WTC11 (cell line): Measurements from ENCODE around the gene PRSS33. TPM values are rescaled to one million over a fixed set of nuclear protein-coding genes. Genes with fewer than 3 reads are reported as not detected.

Experiments used
- ATAC-seq: fragments of 200-7000 bp; cut with Tn5 transposase; 2 replicates; pipeline ENCODE4 v1.10.0; 2021; ENCODE audit warnings: mild to moderate bottlenecking, moderate library complexity
- CTCF ChIA-PET: fragments of 300-600 bp; sonication (Branson Sonifier 250); formaldehyde crosslinking; loops from one replicate; lab custom pipeline; 2021; ENCODE audit warnings: antibody characterized with exemption; lab: Charles Lee
- POLR2A ChIA-PET: fragments of 350-600 bp; sonication (Branson Sonifier 250); formaldehyde crosslinking; loops from one replicate; lab custom pipeline; 2021; ENCODE audit warnings: antibody characterized with exemption; lab: Charles Lee
- DNase-seq: peaks from one replicate; pipeline ENCODE4 v3.0.0; 2021; ENCODE audit warnings: low spot score
- H3K27ac Mint-ChIP-seq: 2 replicates; pipeline ENCODE4 v1.8.0; 2021; ENCODE audit warnings: mixed read lengths
- H3K27me3 Mint-ChIP-seq: 2 replicates; pipeline ENCODE4 v1.8.0; 2021; ENCODE audit warnings: low read depth, mild to moderate bottlenecking, moderate library complexity, mixed read lengths
- H3K36me3 Mint-ChIP-seq: 2 replicates; pipeline ENCODE4 v1.8.0; 2021; ENCODE audit warnings: mixed read lengths
- H3K4me1 Mint-ChIP-seq: 2 replicates; pipeline ENCODE4 v1.8.0; 2022; ENCODE audit warnings: mixed read lengths
- H3K4me3 Mint-ChIP-seq: 2 replicates; pipeline ENCODE4 v1.8.0; 2021; ENCODE audit warnings: mild to moderate bottlenecking, moderate library complexity, mixed read lengths
- H3K9me3 Mint-ChIP-seq: 2 replicates; pipeline ENCODE4 v1.8.0; 2021; ENCODE audit warnings: mixed read lengths
- ATF1 ChIP-seq: sonication (generic); formaldehyde crosslinking; IDR thresholded peaks from 2 replicates; pipeline ENCODE4 v1.8.1; 2023; ENCODE audit warnings: mild to moderate bottlenecking, moderate library complexity, missing genetic modification reagents
- E2F4 ChIP-seq: sonication (generic); formaldehyde crosslinking; IDR thresholded peaks from 2 replicates; pipeline ENCODE4 v1.8.1; 2022; ENCODE audit warnings: low read depth, mild to moderate bottlenecking, moderate library complexity, missing genetic modification reagents, borderline replicate concordance
- ETV6 ChIP-seq: sonication (generic); formaldehyde crosslinking; IDR thresholded peaks from 2 replicates; pipeline ENCODE4 v1.8.1; 2022; ENCODE audit warnings: mild to moderate bottlenecking, missing genetic modification reagents
- MLX ChIP-seq: sonication (generic); formaldehyde crosslinking; IDR thresholded peaks from 2 replicates; pipeline ENCODE4 v1.8.1; 2023; ENCODE audit warnings: mild to moderate bottlenecking, missing genetic modification reagents, moderate library complexity
- NFATC4 ChIP-seq: fragments of 250-450 bp; sonication (Bioruptor Pico); IDR thresholded peaks from 2 replicates; pipeline ENCODE4 v1.9.0; 2021; ENCODE audit warnings: mild to moderate bottlenecking
- NR1H2 ChIP-seq: sonication (generic); formaldehyde crosslinking; IDR thresholded peaks from 2 replicates; pipeline ENCODE4 v1.9.0; 2021; ENCODE audit warnings: mild to moderate bottlenecking, moderate library complexity, missing genetic modification reagents
- SMAD4 ChIP-seq: sonication (generic); formaldehyde crosslinking; IDR thresholded peaks from 2 replicates; pipeline ENCODE4 v1.8.0; 2022; ENCODE audit warnings: mild to moderate bottlenecking, missing genetic modification reagents
- SOX15 ChIP-seq: fragments of 250-450 bp; sonication (Bioruptor Pico); IDR thresholded peaks from 2 replicates; pipeline ENCODE4 v1.9.0; 2021; ENCODE audit warnings: mild to moderate bottlenecking
- SP1 ChIP-seq: sonication (generic); formaldehyde crosslinking; conservative IDR thresholded peaks from 2 replicates; pipeline ENCODE4 v1.8.1; 2022; ENCODE audit warnings: missing genetic modification reagents
- ZBTB43 ChIP-seq: sonication (generic); formaldehyde crosslinking; IDR thresholded peaks from 2 replicates; pipeline ENCODE4 v1.8.1; 2023; ENCODE audit warnings: mild to moderate bottlenecking, missing genetic modification reagents
- ZNF121 ChIP-seq: sonication (generic); formaldehyde crosslinking; IDR thresholded peaks from 2 replicates; pipeline ENCODE4 v1.8.0; 2023; ENCODE audit warnings: missing genetic modification reagents
- ZNF138 ChIP-seq: sonication (generic); formaldehyde crosslinking; conservative IDR thresholded peaks from 2 replicates; pipeline ENCODE4 v1.8.1; 2022; ENCODE audit warnings: mild to moderate bottlenecking, moderate library complexity, missing genetic modification reagents
- ZNF532 ChIP-seq: fragments of 250-450 bp; sonication (Bioruptor Pico); IDR thresholded peaks from 2 replicates; pipeline ENCODE4 v1.9.0; 2021; ENCODE audit warnings: mild to moderate bottlenecking, borderline replicate concordance
- ZSCAN18 ChIP-seq: fragments of 250-450 bp; sonication (Bioruptor Pico); IDR thresholded peaks from 2 replicates; pipeline ENCODE4 v2.1.2; 2022; ENCODE audit warnings: mild to moderate bottlenecking, moderate library complexity
- total RNA-seq: library from RNA; stranded (reverse); gene quantifications from 3 replicates; pipeline ENCODE4 v1.2.3, GENCODE V29; 2021
- TF ChIP-seq, protein P1 (sequence below): sonication (generic); formaldehyde crosslinking; IDR thresholded peaks from 2 replicates; pipeline ENCODE4 v1.8.1; 2022; ENCODE audit warnings: low read depth, missing genetic modification reagents, borderline replicate concordance
- TF ChIP-seq, protein P2 (sequence below): sonication (generic); formaldehyde crosslinking; IDR thresholded peaks from 2 replicates; pipeline ENCODE4 v1.8.0; 2022; ENCODE audit warnings: mild to moderate bottlenecking, missing genetic modification reagents
- TF ChIP-seq, protein P3 (sequence below): sonication (generic); formaldehyde crosslinking; IDR thresholded peaks from 2 replicates; pipeline ENCODE4 v1.8.0; 2023; ENCODE audit warnings: mild to moderate bottlenecking, missing genetic modification reagents

The PRSS33 gene
- total RNA-seq, 1 experiment from 2014 or later, result 0.24 TPM

GRCh38 chr16:2798723-2799204 lies 11.4 kb upstream of the PRSS33 start:
- H3K27ac Mint-ChIP-seq, result no peak overlapping the region
- TF ChIP-seq, protein P1, sequence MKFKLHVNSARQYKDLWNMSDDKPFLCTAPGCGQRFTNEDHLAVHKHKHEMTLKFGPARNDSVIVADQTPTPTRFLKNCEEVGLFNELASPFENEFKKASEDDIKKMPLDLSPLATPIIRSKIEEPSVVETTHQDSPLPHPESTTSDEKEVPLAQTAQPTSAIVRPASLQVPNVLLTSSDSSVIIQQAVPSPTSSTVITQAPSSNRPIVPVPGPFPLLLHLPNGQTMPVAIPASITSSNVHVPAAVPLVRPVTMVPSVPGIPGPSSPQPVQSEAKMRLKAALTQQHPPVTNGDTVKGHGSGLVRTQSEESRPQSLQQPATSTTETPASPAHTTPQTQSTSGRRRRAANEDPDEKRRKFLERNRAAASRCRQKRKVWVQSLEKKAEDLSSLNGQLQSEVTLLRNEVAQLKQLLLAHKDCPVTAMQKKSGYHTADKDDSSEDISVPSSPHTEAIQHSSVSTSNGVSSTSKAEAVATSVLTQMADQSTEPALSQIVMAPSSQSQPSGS (CRISPR knock-in tag), result no peak
- TF ChIP-seq, protein P2, sequence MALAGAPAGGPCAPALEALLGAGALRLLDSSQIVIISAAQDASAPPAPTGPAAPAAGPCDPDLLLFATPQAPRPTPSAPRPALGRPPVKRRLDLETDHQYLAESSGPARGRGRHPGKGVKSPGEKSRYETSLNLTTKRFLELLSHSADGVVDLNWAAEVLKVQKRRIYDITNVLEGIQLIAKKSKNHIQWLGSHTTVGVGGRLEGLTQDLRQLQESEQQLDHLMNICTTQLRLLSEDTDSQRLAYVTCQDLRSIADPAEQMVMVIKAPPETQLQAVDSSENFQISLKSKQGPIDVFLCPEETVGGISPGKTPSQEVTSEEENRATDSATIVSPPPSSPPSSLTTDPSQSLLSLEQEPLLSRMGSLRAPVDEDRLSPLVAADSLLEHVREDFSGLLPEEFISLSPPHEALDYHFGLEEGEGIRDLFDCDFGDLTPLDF (CRISPR knock-in tag), result no peak
- no peak for TF ChIP-seq SMAD4 (CRISPR knock-in tag)
- no peak overlapping the region for H3K4me3 Mint-ChIP-seq
- no peaks in the 10 kb centered on the region for H3K4me1 Mint-ChIP-seq
- ATAC-seq (no peak; the same call in 1 of the 2 replicates), DNase-seq (no peak)
- peaks cover 14% of the 10 kb centered on the region for H3K9me3 Mint-ChIP-seq
- no peaks in the 10 kb centered on the region for H3K36me3 Mint-ChIP-seq
- POLR2A ChIA-PET, result no interaction called here
- peaks cover 9% of the 10 kb centered on the region; the same call in 1 of the 2 replicates for H3K27me3 Mint-ChIP-seq
- CTCF ChIA-PET, result interaction anchor here (0.7 to 3.8 kb wide), 16 partner anchors 9 to 166 kb away, joined by 3 to 29 read pairs (median 8); partner anchors contain the start of genes PRSS21, PRSS22 and PRSS33

DNA sequence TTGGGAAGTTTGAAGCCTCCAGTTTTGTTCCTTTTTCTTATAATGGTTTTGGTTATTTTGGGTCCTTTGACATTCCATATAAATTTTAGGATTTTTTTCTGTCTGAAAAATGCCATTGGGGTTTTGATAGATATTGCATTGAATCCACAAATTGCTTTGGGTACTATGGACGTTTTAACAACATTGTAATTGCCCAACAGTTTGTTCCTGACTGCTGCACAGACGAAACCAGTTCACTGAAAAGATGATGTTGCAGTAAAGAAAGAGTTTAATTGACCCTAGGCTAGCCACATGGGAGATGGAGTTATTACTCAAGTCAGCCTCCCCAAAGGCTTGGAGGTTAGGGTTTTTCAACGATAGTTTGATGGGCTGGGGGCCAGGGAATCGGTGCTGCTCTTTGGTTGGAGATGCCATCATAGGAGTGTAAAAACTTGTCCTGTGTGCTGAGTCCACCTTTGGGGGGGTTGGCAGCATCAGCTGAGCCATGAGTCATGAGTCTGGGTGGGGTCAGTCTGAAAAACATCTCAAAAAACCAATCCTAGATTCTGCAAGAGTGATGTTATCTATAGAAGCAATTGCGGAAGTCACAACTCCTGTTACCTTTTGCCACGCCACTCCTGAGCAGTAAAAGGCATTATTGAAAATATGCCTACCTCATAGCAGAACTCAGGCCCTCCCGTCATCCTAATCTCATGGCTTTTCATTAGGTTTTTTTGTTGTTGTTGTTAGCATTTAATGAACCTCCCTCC lies 8.2 kb upstream of the PRSS33 start:
- no peaks in the 10 kb centered on the region for H3K4me1 Mint-ChIP-seq
- CTCF ChIA-PET, result interaction anchor here (0.6 to 3.8 kb wide), 2 partner anchors 21 to 132 kb away, joined by 3 to 25 read pairs; partner anchors contain the start of gene PRSS21
- POLR2A ChIA-PET, result no interaction called here
- no peaks in the 10 kb centered on the region for H3K36me3 Mint-ChIP-seq
- ATAC-seq (no peak), DNase-seq (no peak)
- H3K4me3 Mint-ChIP-seq, result no peak overlapping the region
- no peak overlapping the region for H3K27ac Mint-ChIP-seq
- peaks cover 4% of the 10 kb centered on the region; the same call in 1 of the 2 replicates for H3K9me3 Mint-ChIP-seq
- peaks cover 15% of the 10 kb centered on the region; the same call in 1 of the 2 replicates for H3K27me3 Mint-ChIP-seq
- TF ChIP-seq ATF1 (CRISPR knock-in tag), result no peak
- TF ChIP-seq, protein P3, sequence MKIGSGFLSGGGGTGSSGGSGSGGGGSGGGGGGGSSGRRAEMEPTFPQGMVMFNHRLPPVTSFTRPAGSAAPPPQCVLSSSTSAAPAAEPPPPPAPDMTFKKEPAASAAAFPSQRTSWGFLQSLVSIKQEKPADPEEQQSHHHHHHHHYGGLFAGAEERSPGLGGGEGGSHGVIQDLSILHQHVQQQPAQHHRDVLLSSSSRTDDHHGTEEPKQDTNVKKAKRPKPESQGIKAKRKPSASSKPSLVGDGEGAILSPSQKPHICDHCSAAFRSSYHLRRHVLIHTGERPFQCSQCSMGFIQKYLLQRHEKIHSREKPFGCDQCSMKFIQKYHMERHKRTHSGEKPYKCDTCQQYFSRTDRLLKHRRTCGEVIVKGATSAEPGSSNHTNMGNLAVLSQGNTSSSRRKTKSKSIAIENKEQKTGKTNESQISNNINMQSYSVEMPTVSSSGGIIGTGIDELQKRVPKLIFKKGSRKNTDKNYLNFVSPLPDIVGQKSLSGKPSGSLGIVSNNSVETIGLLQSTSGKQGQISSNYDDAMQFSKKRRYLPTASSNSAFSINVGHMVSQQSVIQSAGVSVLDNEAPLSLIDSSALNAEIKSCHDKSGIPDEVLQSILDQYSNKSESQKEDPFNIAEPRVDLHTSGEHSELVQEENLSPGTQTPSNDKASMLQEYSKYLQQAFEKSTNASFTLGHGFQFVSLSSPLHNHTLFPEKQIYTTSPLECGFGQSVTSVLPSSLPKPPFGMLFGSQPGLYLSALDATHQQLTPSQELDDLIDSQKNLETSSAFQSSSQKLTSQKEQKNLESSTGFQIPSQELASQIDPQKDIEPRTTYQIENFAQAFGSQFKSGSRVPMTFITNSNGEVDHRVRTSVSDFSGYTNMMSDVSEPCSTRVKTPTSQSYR (CRISPR knock-in tag), result no peak
- TF ChIP-seq SP1 (CRISPR knock-in tag), result no peak
- no peak for TF ChIP-seq ZSCAN18 (CRISPR knock-in tag)
- no peak for TF ChIP-seq ZNF121 (CRISPR knock-in tag)
- no peak for TF ChIP-seq SOX15
- no peak for TF ChIP-seq ZNF532 (CRISPR knock-in tag)
- no peak for TF ChIP-seq MLX (CRISPR knock-in tag)
- no peak for TF ChIP-seq ZNF138
- TF ChIP-seq NR1H2, result no peak
- TF ChIP-seq E2F4 (CRISPR knock-in tag), result no peak
- no peak for TF ChIP-seq NFATC4 (CRISPR knock-in tag)
- TF ChIP-seq ZBTB43 (CRISPR knock-in tag), result no peak
- no peak for TF ChIP-seq ETV6 (CRISPR knock-in tag)
